ENCODE measurements around the gene PKNOX2.

GRCh38 chr11:125270711-125271110 is 106.2 kb downstream of the PKNOX2 start:
- TF ChIP-seq EZH2 (IDR thresholded peaks at IDR 0.05; ENCODE audit: borderline replicate concordance, low read length) (no peak), CTCF (conservative IDR thresholded peaks at IDR 0.05 in 1 of 2, IDR thresholded peaks at IDR 0.05 in 1 of 2; ENCODE audit: extremely low read depth in 1 of 2, insufficient read depth in 1 of 2, low read depth in 1 of 2, low read length in 2 of 2) (no peak)
